VCaP (cell line): ENCODE results near the gene IL17D.

Experiments
- H3K27ac ChIP-seq: fragments of 450-650 bp; 2 replicates; pipeline ENCODE4 v1.5.1; 2017
- CTCF ChIP-seq: fragments of 450-650 bp; conservative IDR thresholded peaks from 2 replicates; pipeline ENCODE4 v1.5.1; 2017; ENCODE audit warnings: mild to moderate bottlenecking, moderate library complexity

The IL17D gene

GRCh38 chr13:20696073-20696472 is 7.4 kb upstream of the IL17D start:
- no peak for TF ChIP-seq CTCF
- H3K27ac ChIP-seq: peak overlapping the region; percentile 60

GRCh38 chr13:20699715-20700114 is 3.8 kb upstream of the IL17D start:
- no peak overlapping the region for H3K27ac ChIP-seq
- TF ChIP-seq CTCF: no peak

- no peak overlapping the region for H3K27ac ChIP-seq
- no peak for TF ChIP-seq CTCF
These were observed 3.2 kb upstream of the IL17D start for GRCh38 chr13:20700288-20700687.

DNA sequence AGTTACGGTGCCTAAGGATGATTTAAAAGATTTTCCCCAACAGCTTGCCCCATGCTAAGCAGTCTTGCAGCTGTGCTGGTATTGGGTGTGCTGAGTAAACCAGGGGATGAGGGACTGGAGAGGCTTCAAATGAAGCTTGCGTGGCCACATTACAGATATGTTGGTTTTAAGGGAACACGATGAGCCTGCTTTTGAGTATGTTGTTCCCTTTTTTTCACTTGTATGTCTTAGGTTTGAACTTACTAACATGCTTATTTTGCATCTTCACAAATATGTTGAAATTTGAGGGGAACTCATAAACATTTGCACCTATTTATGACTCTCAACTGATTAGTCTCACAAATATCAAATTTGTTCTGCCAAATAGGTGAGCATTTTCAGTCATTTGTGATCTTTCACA is 2.0 kb upstream of the IL17D start:
- no peak for TF ChIP-seq CTCF
- H3K27ac ChIP-seq: no peak overlapping the region

GRCh38 chr13:20702530-20702914 is 977 bp upstream of the IL17D start:
- peak overlapping the region; percentile 82 for H3K27ac ChIP-seq
- TF ChIP-seq CTCF: no peak

- H3K27ac ChIP-seq: peak overlapping the region; percentile 82
- TF ChIP-seq CTCF: peak; percentile 82
These were observed 420 bp downstream of the IL17D start for GRCh38 chr13:20703780-20704458.

DNA sequence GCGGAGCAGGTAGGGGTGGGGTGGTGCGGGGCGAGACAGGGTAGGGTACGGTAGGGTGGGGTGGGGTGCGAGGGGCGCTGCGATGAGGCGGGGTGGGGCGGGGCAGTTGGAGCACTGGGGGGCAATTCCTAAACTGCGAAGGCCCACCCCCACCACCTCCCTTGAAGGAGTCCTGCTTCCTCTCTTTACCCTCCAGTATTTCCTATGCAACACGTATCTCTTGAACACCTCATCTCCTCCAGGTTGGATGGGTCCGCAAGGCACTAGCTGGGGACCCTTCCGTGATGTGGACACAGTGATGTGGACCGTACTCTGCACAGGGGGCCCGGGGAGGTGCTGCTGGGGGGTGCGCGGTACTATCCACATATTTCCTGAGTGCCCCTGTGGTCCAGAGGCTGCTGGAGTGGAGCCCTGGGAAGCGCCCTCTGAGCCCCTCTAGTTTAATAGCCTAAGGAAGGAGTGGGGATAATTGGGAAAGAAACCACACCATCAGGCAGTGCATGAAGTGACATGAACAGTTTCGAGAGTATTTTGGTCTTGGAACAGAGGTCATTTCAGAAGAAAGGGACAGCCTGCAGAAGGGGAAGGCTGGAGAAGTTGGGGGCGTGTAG is 1.1 kb downstream of the IL17D start:
- H3K27ac ChIP-seq: no peak overlapping the region
- TF ChIP-seq CTCF: no peak
